ENCODE results near the gene SNAPC5.
"Not testable (repeated sequence)": the region's sequence is repeated elsewhere in the genome, so short reads cannot be mapped to it uniquely, and the experiment has no call there.

Gene SNAPC5

GRCh38 chr15:66497502-66498455 is at the start of gene SNAPC5:
SNAPC5 (minus strand) TSS chr15:66497762; CDS start chr15:66497731, 31 bp downstream.
- peak; percentile 99 for DNase-seq

DNA sequence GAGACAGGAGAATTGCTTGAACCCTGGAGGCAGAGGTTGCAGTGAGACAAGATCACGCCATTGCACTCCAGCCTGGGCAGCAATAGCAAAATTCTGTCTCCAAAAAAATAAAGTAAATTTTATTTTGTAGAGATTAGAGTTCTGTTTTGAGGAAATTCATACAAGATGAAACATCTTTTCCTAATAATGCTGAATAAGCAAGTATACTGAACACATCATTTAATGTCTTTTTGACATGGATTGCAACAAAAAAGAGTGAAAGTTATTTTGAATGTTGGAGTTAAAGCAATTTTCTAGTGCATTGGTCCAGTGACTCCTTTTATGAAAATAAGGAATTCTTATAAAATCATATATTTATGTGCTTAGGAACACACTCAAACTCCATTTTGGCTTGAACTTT is 47.7 kb upstream of the SNAPC5 start:
- DNase-seq = no peak

GRCh38 chr15:66542896-66543295 is 45.3 kb upstream of the SNAPC5 start:
- no peak for DNase-seq

GRCh38 chr15:66535056-66535455 is 37.5 kb upstream of the SNAPC5 start:
- no peak for DNase-seq

- no peak for DNase-seq
These were observed 27.3 kb upstream of the SNAPC5 start for GRCh38 chr15:66524838-66525237.

DNA sequence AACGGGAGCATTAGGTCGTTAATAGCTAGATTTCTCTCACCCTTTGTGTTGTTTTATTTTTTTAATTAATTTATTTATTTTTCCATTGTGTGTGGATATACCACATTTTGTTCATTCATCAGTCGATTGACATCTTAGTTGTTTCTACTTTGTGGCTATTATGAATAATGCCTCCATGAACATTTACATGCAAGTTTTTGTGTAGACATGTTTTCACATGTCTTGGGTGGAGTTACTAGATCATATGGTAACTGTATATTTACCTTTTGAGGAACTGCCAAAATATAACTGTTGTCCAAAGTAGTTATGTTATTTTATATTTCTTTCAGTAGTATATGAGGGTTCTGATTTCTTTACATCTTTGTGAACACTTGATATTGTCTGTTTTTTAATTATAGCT is 26.4 kb upstream of the SNAPC5 start:
- no peak for DNase-seq

GRCh38 chr15:66515901-66516322 is 18.4 kb upstream of the SNAPC5 start:
- no peak for DNase-seq

GRCh38 chr15:66514586-66514985 is 17.0 kb upstream of the SNAPC5 start:
- DNase-seq = no peak

- no peak for DNase-seq
These were observed 10.8 kb upstream of the SNAPC5 start for GRCh38 chr15:66508293-66508883.

GRCh38 chr15:66505818-66506217 is 8.3 kb upstream of the SNAPC5 start:
- DNase-seq = no peak

DNA sequence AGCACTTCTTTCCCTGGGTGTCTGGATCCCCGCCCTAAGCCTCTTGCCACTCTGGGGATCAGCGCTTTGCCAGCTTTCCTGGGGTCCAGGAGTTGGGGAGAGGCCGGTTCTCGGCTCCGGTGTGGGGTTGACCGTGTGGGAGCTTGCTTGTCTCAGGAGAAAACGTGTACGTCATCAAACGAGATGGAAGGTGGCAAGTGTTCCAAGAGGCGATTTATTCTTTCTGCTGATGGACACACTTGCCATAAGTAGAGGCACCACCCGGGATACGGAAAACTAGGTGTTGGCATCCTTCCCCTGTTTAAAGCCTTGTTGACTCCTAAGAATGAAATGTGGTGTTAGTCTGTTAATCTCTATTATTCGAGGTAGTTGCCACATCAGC is 7.9 kb upstream of the SNAPC5 start:
- no peak for DNase-seq

GRCh38 chr15:66504563-66505429 is 7.2 kb upstream of the SNAPC5 start, which contains the start of the genes RPL4 and ZWILCH:
RPL4 (minus strand) TSS chr15:66504855; CDS start chr15:66504790, 65 bp downstream.
ZWILCH (plus strand) TSS chr15:66505326; CDS start chr15:66505339, 13 bp downstream.
- peak; percentile 88 for DNase-seq

GRCh38 chr15:66503780-66504562 is 6.4 kb upstream of the SNAPC5 start:
- no peak for DNase-seq

DNA sequence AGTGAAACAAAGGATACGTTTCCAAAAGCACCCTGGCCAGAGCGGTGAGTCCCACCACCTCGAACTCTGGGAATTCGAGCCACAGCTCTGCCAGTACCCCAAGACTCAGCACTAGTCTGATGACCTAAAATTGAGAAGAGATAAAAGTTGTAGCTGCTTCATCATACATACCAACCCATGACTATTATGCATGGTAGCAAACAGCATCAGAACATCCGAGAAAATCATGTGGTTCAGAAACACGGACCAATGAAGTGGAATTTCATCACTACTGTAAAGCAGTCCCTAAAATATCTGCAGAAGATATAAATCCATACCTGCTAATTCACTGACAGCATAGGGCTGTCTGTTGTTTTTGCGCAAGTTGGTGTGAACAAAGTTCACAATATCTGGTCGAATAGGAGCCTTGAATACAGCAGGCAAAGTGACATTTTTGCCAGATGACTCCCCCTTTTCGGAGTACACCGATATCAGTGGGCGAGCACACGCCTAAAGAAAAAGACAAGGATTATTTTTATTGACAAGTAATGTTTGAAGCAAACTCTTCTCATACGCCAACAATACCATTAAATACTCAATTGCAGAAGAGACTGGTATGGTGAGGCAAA is 5.6 kb upstream of the SNAPC5 start:
- not testable (repeated sequence) for DNase-seq

DNA sequence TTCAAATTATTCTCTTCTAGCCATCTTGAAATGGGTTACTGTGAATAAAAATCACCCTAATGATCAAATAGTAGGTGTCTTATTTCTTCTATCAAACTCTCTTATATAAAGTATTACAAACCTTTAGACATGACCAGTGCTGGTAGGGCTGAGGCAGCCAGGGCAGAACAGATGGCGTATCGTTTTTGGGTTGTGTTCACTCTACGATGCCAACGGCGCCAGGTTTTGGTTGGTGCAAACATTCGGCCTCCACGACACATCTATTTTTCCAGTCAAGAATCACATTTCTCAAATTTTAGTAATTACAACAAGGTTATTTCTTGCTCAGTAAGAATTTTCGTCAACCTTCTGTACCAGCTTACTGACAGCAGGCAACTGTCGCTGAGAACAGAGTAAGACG is 4.9 kb upstream of the SNAPC5 start:
- no peak for DNase-seq

- DNase-seq = not testable (repeated sequence)
These were observed 2.8 kb upstream of the SNAPC5 start for GRCh38 chr15:66500346-66500745.

- no peak for DNase-seq
These were observed 1.2 kb upstream of the SNAPC5 start for GRCh38 chr15:66498501-66499386.

GRCh38 chr15:66496951-66497501 is 536 bp downstream of the SNAPC5 start:
- DNase-seq = peak; percentile 38

- DNase-seq = no peak
These were observed 3.3 kb downstream of the SNAPC5 start for GRCh38 chr15:66494262-66494661.

DNA sequence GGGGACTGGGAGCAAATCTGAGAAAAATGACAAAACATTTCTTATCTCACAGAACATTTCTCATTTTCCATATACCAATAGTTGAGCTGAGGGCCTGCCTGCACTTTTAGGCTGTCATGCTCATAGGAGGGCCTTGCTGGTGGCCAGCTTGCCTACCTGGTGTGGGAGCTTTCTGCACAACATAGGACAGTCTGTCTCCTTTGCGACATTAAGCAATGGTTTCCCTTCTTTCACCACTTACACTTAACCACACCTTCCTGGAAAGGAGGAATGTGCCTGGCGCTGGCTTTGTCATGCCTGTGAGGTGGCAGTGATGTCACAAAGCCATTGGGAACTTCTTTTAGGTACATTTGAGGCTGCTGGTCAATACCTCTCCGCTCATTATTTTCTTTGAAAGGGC is 5.7 kb downstream of the SNAPC5 start:
- no peak for DNase-seq
